Right ventricle myocardium superior (tissue), 1 donor: ENCODE results near the gene ZGPAT. TPM values are rescaled to one million over a fixed set of nuclear protein-coding genes. Genes with fewer than 3 reads are reported as not detected.

Experiments
- total RNA-seq: library from RNA; stranded (reverse); fragmentation: NEBNext Ultra II Directional; extraction: Animal tissue kit (Norgen Biotek cat#: 25700); gene quantifications from one replicate; pipeline ENCODE4 v1.2.1, GENCODE V29; 2021
- donor health status: DM: no; HTN: yes; CAD: no; lungs with severe emphysema.

The ZGPAT gene
- total RNA-seq, 1 donor from 2014 or later: 16.0 TPM

Other genes with a start within 250 kb of the ZGPAT start
- 0.89 TPM for gene KCNQ2, start 235.4 kb upstream of the ZGPAT start, total RNA-seq
- gene EEF1A2, start 209.0 kb upstream of the ZGPAT start, total RNA-seq: 1,229 TPM
- 246 TPM for gene PPDPF, start 187.3 kb upstream of the ZGPAT start, total RNA-seq
- gene PTK6, start 170.7 kb upstream of the ZGPAT start, total RNA-seq: 0.13 TPM
- gene SRMS, start 160.3 kb upstream of the ZGPAT start, total RNA-seq: not detected
- gene FNDC11, start 153.9 kb upstream of the ZGPAT start, total RNA-seq: 0.11 TPM
- 9.7 TPM for gene HELZ2, start 133.8 kb upstream of the ZGPAT start, total RNA-seq
- 5.5 TPM for gene GMEB2, start 80.9 kb upstream of the ZGPAT start, total RNA-seq
- 4.3 TPM for gene STMN3, start 54.6 kb upstream of the ZGPAT start, total RNA-seq
- 7.3 TPM for gene RTEL1, start 49.7 kb upstream of the ZGPAT start, total RNA-seq
- 0.32 TPM for gene TNFRSF6B, start 11.4 kb upstream of the ZGPAT start, total RNA-seq
- 32.2 TPM for gene ARFRP1, start 63 bp upstream of the ZGPAT start, total RNA-seq
- 1.6 TPM for gene LIME1, start 28.6 kb downstream of the ZGPAT start, total RNA-seq
- gene SLC2A4RG, start 31.7 kb downstream of the ZGPAT start, total RNA-seq: 95.0 TPM
- 13.5 TPM for gene ZBTB46, start 123.2 kb downstream of the ZGPAT start, total RNA-seq
- not detected for gene ABHD16B, start 153.5 kb downstream of the ZGPAT start, total RNA-seq
- gene TPD52L2, start 157.2 kb downstream of the ZGPAT start, total RNA-seq: 69.0 TPM
- 42.3 TPM for gene DNAJC5, start 187.1 kb downstream of the ZGPAT start, total RNA-seq
- gene UCKL1, start 248.4 kb downstream of the ZGPAT start, total RNA-seq: 54.4 TPM